Endothelial cell of umbilical vein (primary cell): Measurements from ENCODE around the gene AGXT. TPM values are rescaled to one million over a fixed set of nuclear protein-coding genes. Genes with fewer than 3 reads are reported as not detected.
A peak's percentile ranks its signal among the peaks of the same experiment; 100 is the strongest.

Source experiments
- BruUV-seq: library from RNA; stranded (reverse); fragments of 400-500 nt; replicated peaks from 2 replicates; lab custom pipeline; 2021; lab: Mats Ljungman, UMichigan
- CTCF ChIA-PET: fragments of 300-600, 350-600 bp; sonication (Branson Sonifier 250); formaldehyde crosslinking; loops from one replicate; lab custom pipeline; 2021; ENCODE audit warnings: antibody characterized with exemption, inconsistent platforms; lab: Charles Lee
- POLR2A ChIA-PET: fragments of 300-600, 350-600 bp; sonication (Branson Sonifier 250); formaldehyde crosslinking; loops from one replicate; lab custom pipeline; 2021; ENCODE audit warnings: antibody characterized with exemption, inconsistent platforms; lab: Charles Lee
- DNase-seq: peaks from one replicate; pipeline ENCODE4 v3.0.0-alpha.2; 2011; ENCODE audit warnings: low read depth, low spot score
- FAIRE-seq: peaks from 2 replicates; lab custom pipeline; 2011; peaks lifted over from hg19 to GRCh38; lab: Jason Lieb, UNC
- H2AFZ ChIP-seq: 2 replicates; pipeline ENCODE4 v1.6.0; 2012; ENCODE audit warnings: low read depth, low read length, control low read depth, inconsistent platforms
- H3K27ac ChIP-seq: 2 replicates; pipeline ENCODE4 v1.5.1; 2011; ENCODE audit warnings: low read depth, mild to moderate bottlenecking, control low read depth, low read length, moderate library complexity; ENCODE audit not compliant: insufficient read depth
- H3K27me3 ChIP-seq, 2 experiments: 2 replicates each; pipeline versions ENCODE4 v1.6.0 to v1.6.1; 2011; ENCODE audit warnings: low read length in 2 of 2, mixed read lengths in 1 of 2; ENCODE audit not compliant: control insufficient read depth in 2 of 2, insufficient read depth in 2 of 2
- H3K36me3 ChIP-seq, 2 experiments: 2 replicates in 1 of 2; 3 replicates in 1 of 2; pipeline ENCODE4 v1.5.1; 2011; ENCODE audit warnings: low read length in 2 of 2, mild to moderate bottlenecking in 1 of 2, moderate library complexity in 1 of 2; ENCODE audit not compliant: control insufficient read depth in 2 of 2, insufficient read depth in 2 of 2; ENCODE audit errors: extremely low read depth in 1 of 2
- H3K4me1 ChIP-seq: 3 replicates; pipeline ENCODE4 v1.5.1; 2011; ENCODE audit warnings: mild to moderate bottlenecking, low read length; ENCODE audit not compliant: control insufficient read depth, insufficient read depth; ENCODE audit errors: extremely low read depth
- H3K4me2 ChIP-seq: 2 replicates; pipeline ENCODE4 v1.6.1; 2011; ENCODE audit warnings: low read length, control low read depth, mixed read lengths; ENCODE audit not compliant: insufficient read depth
- H3K4me3 ChIP-seq, 3 experiments: fragments of 200-600 bp in 1 of 3; sonication (generic), shearing (Covaris generic) in 1 of 3; replicated peaks in 1 of 3; 2 replicates each; pipeline ENCODE4 v1.5.1; 2011 to 2016; ENCODE audit warnings: control low read depth in 3 of 3, low read length in 3 of 3, mild to moderate bottlenecking in 2 of 3, inconsistent platforms in 1 of 3, low read depth in 1 of 3, moderate library complexity in 1 of 3; ENCODE audit not compliant: insufficient read depth in 1 of 3
- H3K79me2 ChIP-seq: 2 replicates; pipeline ENCODE4 v1.6.0; 2012; ENCODE audit warnings: low read length, inconsistent platforms; ENCODE audit not compliant: control insufficient read depth, insufficient read depth
- H3K9ac ChIP-seq: replicated peaks from 2 replicates; pipeline ENCODE3; 2011; ENCODE audit warnings: low read length, control low read depth; ENCODE audit not compliant: insufficient read depth; ENCODE audit errors: extremely low read depth
- H3K9me1 ChIP-seq: replicated peaks from 3 replicates; pipeline ENCODE4 v1.6.0; 2011; ENCODE audit warnings: mild to moderate bottlenecking, low read length; ENCODE audit not compliant: control insufficient read depth, insufficient read depth; ENCODE audit errors: extremely low read depth
- H3K9me3 ChIP-seq: replicated peaks from 2 replicates; pipeline ENCODE4 v1.5.1; 2012; ENCODE audit warnings: low read length, inconsistent platforms; ENCODE audit not compliant: control insufficient read depth, insufficient read depth
- H4K20me1 ChIP-seq: replicated peaks from 2 replicates; pipeline ENCODE3; 2011; ENCODE audit warnings: mild to moderate bottlenecking, low read length; ENCODE audit not compliant: control insufficient read depth, insufficient read depth; ENCODE audit errors: extremely low read depth
- CTCF ChIP-seq, 2 donors: IDR thresholded peaks; 1 replicate in 1 of 2; 2 replicates in 1 of 2; pipeline ENCODE4 v1.5.1; 2011; ENCODE audit warnings: low read length in 2 of 2, mild to moderate bottlenecking in 2 of 2, moderate library complexity in 2 of 2, control low read depth in 1 of 2, inconsistent platforms in 1 of 2, low read depth in 1 of 2; ENCODE audit not compliant: insufficient read depth in 1 of 2; ENCODE audit errors: extremely low read depth in 1 of 2
- EZH2 ChIP-seq: IDR thresholded peaks from 2 replicates; pipeline ENCODE4 v1.6.1; 2012; ENCODE audit warnings: borderline replicate concordance, low read depth, mild to moderate bottlenecking, moderate library complexity, low read length, inconsistent platforms; ENCODE audit not compliant: severe bottlenecking
- FOS ChIP-seq: IDR thresholded peaks from 2 replicates; pipeline ENCODE4 v1.6.1; 2011; ENCODE audit warnings: mild to moderate bottlenecking, low read length, moderate library complexity, borderline replicate concordance; ENCODE audit not compliant: insufficient read depth
- GATA2 ChIP-seq: IDR thresholded peaks from 2 replicates; pipeline ENCODE4 v1.7.0; 2011; ENCODE audit warnings: low read depth, mild to moderate bottlenecking, moderate library complexity, mixed read lengths, low read length; ENCODE audit not compliant: insufficient read length, insufficient read depth
- JUN ChIP-seq: IDR thresholded peaks from 2 replicates; pipeline ENCODE4 v1.6.1; 2011; ENCODE audit warnings: borderline replicate concordance, low read depth; ENCODE audit not compliant: insufficient read length, insufficient read depth
- MAX ChIP-seq: IDR thresholded peaks from 2 replicates; pipeline ENCODE4 v1.6.1; 2011; ENCODE audit not compliant: insufficient read depth, insufficient read length
- MYC ChIP-seq: IDR thresholded peaks from one replicate; pipeline ENCODE4 v1.6.1; 2011; ENCODE audit warnings: mild to moderate bottlenecking, low read depth, low read length
- POLR2A ChIP-seq: IDR thresholded peaks from 2 replicates; pipeline ENCODE4 v1.6.1; 2012; ENCODE audit warnings: low read depth, mild to moderate bottlenecking, control low read depth, low read length
- POLR2AphosphoS5 ChIP-seq: IDR thresholded peaks from 2 replicates; pipeline ENCODE4 v1.6.1; 2012; ENCODE audit warnings: low read depth, mild to moderate bottlenecking, control low read depth, low read length, moderate library complexity; ENCODE audit not compliant: insufficient read depth
- dilution Hi-C: fragments of 300-500 bp; cut with MboI; formaldehyde crosslinking; loops from one replicate; pipeline ENCODE4 v1.15.0; 2019; ENCODE audit warnings: low sequenced_read_pairs; ENCODE audit not compliant: extremely low pct_ligation_motif_present
- intact Hi-C: fragments of 100-400 bp; cut with micrococcal nuclease; formaldehyde crosslinking; loops from one replicate; pipeline ENCODE4 v1.10.0; 2022
- polyA plus RNA-seq, 4 experiments: library from polyadenylated mRNA; depleted of rRNA in 3 of 4; stranded (reverse) in 3 of 4; unstranded in 1 of 4; fragments of >200 nt; gene quantifications; 2 replicates each; pipeline versions ENCODE4 v1.2.1 to v1.2.3, GENCODE V29; 2011 to 2012; ENCODE audit warnings: missing spikeins in 1 of 4
- total RNA-seq: library from RNA; stranded (reverse); gene quantifications from 2 replicates; pipeline ENCODE4 v1.2.3, GENCODE V29; 2021

Gene AGXT
- total and polyA plus RNA-seq, 2 donors (not counting 3 experiments of a cell fraction or from before 2014, with no cell fraction given): not detected

- Histone ChIP-seq H3K9me3 (no peaks in the 10 kb centered on the region), H3K36me3 (no peaks in the 10 kb centered on the region), H4K20me1 (no peaks in the 10 kb centered on the region), H3K27me3 (peaks cover 0 to 1% of the 10 kb centered on the region in 2 experiments), H3K4me3 (no peak overlapping the region), H3K79me2 (no peaks in the 10 kb centered on the region), H3K9ac (no peak overlapping the region), H2AFZ (no peak overlapping the region), H3K27ac (no peak overlapping the region), H3K4me2 (no peak overlapping the region), H3K4me1 (no peaks in the 10 kb centered on the region), H3K9me1 (no peaks in the 10 kb centered on the region)
- BruUV-seq: no TSS peak
- ChIA-PET CTCF (no interaction called here), POLR2A (no interaction called here)
- dilution Hi-C loops: no loop called here
- intact Hi-C loops: no loop called here
- DNase-seq: no peak
- peak; percentile 33 for FAIRE-seq
- TF ChIP-seq MYC (no peak), CTCF (IDR thresholded peaks at IDR 0.05; ENCODE audit: extremely low read depth in 1 of 2, insufficient read depth in 1 of 2, low read depth in 1 of 2, low read length in 2 of 2) (no peak), MAX (no peak), FOS (no peak), POLR2AphosphoS5 (no peak), EZH2 (no peak), JUN (no peak), POLR2A (no peak), GATA2 (no peak)
These were observed 17.5 kb downstream of the AGXT start for GRCh38 chr2:240886023-240886565.
